Astrocyte (in vitro differentiated cells and primary cell): ENCODE measurements around the gene NCLN.

ENCODE experiments used
- EZH2 ChIP-seq: IDR thresholded peaks from 2 replicates; pipeline ENCODE4 v1.6.1; 2012; ENCODE audit warnings: mild to moderate bottlenecking, low read length, inconsistent platforms; ENCODE audit not compliant: insufficient read depth
- TF ChIP-seq, protein P1 (sequence below): IDR thresholded peaks from 2 replicates; pipeline ENCODE4 v1.5.1; 2011; ENCODE audit warnings: low read depth, mild to moderate bottlenecking, inconsistent platforms, low read length, moderate library complexity; ENCODE audit not compliant: insufficient read depth

DNA sequence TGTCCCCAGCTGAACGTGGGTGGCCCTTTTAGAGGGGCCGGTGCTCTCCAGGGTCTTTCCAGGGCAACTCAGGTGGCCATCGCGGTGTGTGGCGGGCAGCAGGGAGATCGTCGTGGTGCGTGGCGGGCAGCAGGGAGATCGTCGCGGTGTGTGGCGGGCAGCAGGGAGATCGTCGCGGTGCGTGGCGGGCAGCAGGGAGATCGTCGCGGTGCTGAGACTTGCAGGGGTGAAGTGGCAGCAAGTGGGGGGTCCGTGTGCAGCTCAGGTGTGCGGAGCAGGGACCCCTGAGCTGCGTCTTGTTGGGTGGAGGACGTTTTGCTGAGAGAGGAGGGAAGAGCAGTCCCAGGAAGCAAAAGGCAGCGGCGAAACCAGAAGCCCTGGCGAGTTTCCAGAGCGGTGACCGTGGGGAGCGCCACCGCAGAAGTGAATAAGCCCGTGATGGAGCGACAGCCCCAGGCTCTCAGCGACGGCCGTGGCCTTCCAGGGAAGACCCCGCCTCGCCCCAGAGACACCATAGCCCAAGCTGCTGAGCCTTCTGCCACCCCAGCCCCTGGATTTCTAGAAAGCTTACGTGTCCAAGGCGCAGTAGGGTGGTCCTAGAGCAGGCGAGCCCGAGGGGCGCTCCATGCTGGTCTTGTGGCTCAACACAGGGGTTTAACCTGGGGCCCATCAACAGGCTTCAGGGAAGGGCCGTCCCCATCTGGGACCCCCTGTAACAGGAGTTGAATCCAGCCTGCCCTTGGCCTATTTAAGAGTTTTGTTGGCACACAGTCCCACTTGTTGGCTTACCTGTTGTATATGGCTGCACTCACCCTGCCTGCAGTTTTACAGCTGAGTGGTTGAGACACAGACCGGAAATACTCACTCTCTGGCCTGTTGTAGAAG lies 5.4 kb downstream of the NCLN start:
- TF ChIP-seq EZH2, result no peak
- TF ChIP-seq, protein P1, sequence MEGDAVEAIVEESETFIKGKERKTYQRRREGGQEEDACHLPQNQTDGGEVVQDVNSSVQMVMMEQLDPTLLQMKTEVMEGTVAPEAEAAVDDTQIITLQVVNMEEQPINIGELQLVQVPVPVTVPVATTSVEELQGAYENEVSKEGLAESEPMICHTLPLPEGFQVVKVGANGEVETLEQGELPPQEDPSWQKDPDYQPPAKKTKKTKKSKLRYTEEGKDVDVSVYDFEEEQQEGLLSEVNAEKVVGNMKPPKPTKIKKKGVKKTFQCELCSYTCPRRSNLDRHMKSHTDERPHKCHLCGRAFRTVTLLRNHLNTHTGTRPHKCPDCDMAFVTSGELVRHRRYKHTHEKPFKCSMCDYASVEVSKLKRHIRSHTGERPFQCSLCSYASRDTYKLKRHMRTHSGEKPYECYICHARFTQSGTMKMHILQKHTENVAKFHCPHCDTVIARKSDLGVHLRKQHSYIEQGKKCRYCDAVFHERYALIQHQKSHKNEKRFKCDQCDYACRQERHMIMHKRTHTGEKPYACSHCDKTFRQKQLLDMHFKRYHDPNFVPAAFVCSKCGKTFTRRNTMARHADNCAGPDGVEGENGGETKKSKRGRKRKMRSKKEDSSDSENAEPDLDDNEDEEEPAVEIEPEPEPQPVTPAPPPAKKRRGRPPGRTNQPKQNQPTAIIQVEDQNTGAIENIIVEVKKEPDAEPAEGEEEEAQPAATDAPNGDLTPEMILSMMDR, result no peak
